ENCODE measurements around the gene USP32.

Gene USP32

DNA sequence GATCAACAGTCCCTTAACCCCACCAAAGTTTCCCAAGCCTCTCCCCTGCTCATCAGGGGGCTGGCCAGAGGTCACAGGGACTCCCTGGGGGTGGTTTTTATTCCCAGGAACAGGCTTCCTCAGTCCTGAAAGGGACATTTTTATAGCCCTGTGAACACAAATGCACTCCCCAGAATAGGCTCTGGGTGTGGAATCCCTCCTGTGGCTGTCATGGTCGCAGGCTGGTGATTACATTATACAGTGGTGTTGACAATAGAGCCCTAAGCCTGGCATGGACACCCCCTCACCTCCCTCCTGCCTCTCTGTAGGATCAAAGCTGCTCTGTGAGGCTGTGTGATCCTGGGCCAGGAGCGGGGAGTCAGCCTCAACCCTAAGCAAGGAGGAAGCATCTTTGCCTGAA is 243.6 kb downstream of the USP32 start:
- in situ Hi-C loops (cut with MboI; ENCODE audit: low sequenced_read_pairs, unreplicated experiment) = loop anchor here (25.0 kb wide), 2 partner anchors 264 to 489 kb away; partner anchors contain the start of gene CHCT1
- TF ChIP-seq, protein P1, sequence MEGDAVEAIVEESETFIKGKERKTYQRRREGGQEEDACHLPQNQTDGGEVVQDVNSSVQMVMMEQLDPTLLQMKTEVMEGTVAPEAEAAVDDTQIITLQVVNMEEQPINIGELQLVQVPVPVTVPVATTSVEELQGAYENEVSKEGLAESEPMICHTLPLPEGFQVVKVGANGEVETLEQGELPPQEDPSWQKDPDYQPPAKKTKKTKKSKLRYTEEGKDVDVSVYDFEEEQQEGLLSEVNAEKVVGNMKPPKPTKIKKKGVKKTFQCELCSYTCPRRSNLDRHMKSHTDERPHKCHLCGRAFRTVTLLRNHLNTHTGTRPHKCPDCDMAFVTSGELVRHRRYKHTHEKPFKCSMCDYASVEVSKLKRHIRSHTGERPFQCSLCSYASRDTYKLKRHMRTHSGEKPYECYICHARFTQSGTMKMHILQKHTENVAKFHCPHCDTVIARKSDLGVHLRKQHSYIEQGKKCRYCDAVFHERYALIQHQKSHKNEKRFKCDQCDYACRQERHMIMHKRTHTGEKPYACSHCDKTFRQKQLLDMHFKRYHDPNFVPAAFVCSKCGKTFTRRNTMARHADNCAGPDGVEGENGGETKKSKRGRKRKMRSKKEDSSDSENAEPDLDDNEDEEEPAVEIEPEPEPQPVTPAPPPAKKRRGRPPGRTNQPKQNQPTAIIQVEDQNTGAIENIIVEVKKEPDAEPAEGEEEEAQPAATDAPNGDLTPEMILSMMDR (IDR thresholded peaks at IDR 0.05; ENCODE audit: borderline replicate concordance, control extremely low read depth, extremely low read depth, insufficient read depth, missing control alignments) = no peak
- DNase-seq (ENCODE audit: low spot score) = no peak

GRCh38 chr17:60147553-60148223 is 244.2 kb downstream of the USP32 start:
- TF ChIP-seq, protein P1 (IDR thresholded peaks at IDR 0.05; ENCODE audit: borderline replicate concordance, control extremely low read depth, extremely low read depth, insufficient read depth, missing control alignments) = no peak
- no peak for DNase-seq (ENCODE audit: low spot score)
- in situ Hi-C loops (cut with MboI; ENCODE audit: low sequenced_read_pairs, unreplicated experiment) = loop anchor here (25.0 kb wide), 2 partner anchors 265 to 490 kb away; partner anchors contain the start of gene CHCT1

- TF ChIP-seq, protein P1 (IDR thresholded peaks at IDR 0.05; ENCODE audit: borderline replicate concordance, control extremely low read depth, extremely low read depth, insufficient read depth, missing control alignments) = no peak
- in situ Hi-C loops (cut with MboI; ENCODE audit: low sequenced_read_pairs, unreplicated experiment) = loop anchor here (25.0 kb wide), 2 partner anchors 266 to 491 kb away; partner anchors contain the start of gene CHCT1
- no peak for DNase-seq (ENCODE audit: low spot score)
These were observed 245.7 kb downstream of the USP32 start for GRCh38 chr17:60146206-60146605.

DNA sequence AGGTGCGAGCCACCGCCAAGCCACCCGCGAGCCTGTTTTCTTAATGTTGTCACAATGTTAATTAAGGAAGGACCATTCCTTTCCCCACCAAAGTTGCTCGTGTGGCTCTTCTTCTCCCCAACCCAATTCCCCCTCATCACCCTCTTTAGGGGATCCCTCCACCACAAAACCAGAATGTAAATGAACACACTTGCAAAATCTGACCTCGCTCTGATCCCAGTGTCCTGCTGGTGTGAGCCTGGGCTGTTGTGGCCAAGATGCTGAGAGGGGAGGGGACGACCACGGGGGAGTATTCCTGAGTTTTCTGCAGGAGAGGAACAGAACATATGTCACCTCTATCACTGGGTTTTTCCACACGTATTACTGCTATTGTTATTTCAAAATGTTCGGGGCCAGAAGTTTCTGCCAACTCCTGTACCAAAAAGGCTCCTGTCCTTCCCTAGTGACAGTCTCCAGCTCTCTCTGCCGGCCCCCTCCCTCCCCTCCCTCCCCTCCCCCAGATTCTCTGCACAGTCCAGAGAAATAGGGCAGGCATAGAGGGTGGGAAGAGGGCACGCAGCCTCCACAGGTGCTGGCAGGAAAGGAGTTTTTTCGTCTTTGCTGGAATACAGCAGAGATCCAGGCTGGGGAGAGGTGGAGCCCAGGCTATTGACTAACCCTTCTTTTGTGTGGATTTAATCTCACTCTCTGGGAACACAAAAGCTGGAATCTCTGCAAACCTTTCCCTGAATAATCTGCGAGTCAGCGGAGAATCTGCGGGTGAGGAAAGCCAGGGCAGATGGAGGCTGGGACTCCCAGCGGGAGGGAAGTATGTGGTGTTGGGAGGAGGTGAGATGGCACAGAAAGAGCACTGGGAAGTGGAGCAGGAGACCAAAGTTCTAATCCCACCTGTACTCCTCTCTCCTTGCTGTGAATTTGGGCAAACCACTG is 246.7 kb downstream of the USP32 start:
- no peak for DNase-seq (ENCODE audit: low spot score)
- in situ Hi-C loops (cut with MboI; ENCODE audit: low sequenced_read_pairs, unreplicated experiment) = loop anchor here (25.0 kb wide), 2 partner anchors 267 to 492 kb away; partner anchors contain the start of gene CHCT1
- TF ChIP-seq, protein P1 (IDR thresholded peaks at IDR 0.05; ENCODE audit: borderline replicate concordance, control extremely low read depth, extremely low read depth, insufficient read depth, missing control alignments) = no peak

- TF ChIP-seq, protein P1 (IDR thresholded peaks at IDR 0.05; ENCODE audit: borderline replicate concordance, control extremely low read depth, extremely low read depth, insufficient read depth, missing control alignments) = peak; percentile 82
- in situ Hi-C loops (cut with MboI; ENCODE audit: low sequenced_read_pairs, unreplicated experiment) = loop anchor here (25.0 kb wide), 2 partner anchors 269 to 494 kb away; partner anchors contain the start of gene CHCT1
- DNase-seq (ENCODE audit: low spot score) = peak; percentile 80
These were observed 248.9 kb downstream of the USP32 start for GRCh38 chr17:60142872-60143499.

All from GM13976 (cell line).